Measurements from ENCODE around the gene C1QL2. TPM values are rescaled to one million over a fixed set of nuclear protein-coding genes. Genes with fewer than 3 reads are reported as not detected.

Gene C1QL2
- total RNA-seq, 1 experiment from 2014 or later = 0.81 TPM

DNA sequence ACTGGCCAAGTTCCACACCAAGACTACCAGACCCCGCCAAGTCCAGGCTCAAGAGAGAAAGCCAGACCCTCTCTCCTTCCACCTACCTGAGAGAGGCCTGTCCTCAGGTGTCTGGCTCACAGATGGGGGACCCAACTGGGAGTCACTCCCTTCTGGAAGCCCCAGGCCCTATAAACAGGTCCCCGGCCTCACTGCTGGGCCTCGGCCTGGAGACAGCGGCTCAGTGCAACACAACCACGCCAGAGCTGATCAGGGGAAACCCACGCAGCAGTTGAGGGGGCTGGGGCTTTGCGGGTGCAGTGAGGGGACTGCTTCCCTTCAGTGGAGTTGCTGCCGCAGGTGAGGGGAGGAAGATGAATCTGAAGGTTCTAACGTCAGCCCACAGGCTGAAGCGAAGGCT, 22.8 kb upstream of the C1QL2 start:
- no peak overlapping the region for H2BK15ac ChIP-seq (ENCODE audit: low read depth, low read length)
- no peak overlapping the region for H3K18ac ChIP-seq (ENCODE audit: insufficient read length, low read depth, low read length)
- Mint-ChIP-seq H3K9me3 (no peaks in the 10 kb centered on the region), H3K4me1 (peaks cover 9 to 11% of the 10 kb centered on the region in 2 experiments), H3K27ac (no peak overlapping the region), H3K36me3 (ENCODE audit: insufficient read depth in 1 of 3, low read depth in 3 of 3) (no peaks in the 10 kb centered on the region), H3K27me3 (ENCODE audit: low read depth) (no peaks in the 10 kb centered on the region; the same call in 1 of the 2 replicates), H3K4me3 (no peak overlapping the region)
- H3K23ac ChIP-seq (ENCODE audit: insufficient read length, low read depth, low read length) = no peak overlapping the region
- H4K5ac ChIP-seq (ENCODE audit: insufficient read length, low read depth, low read length) = no peak overlapping the region
- H3K79me1 ChIP-seq (ENCODE audit: insufficient read depth, low read depth, low read length, poor library complexity, severe bottlenecking) = no peaks in the 10 kb centered on the region
- no peak overlapping the region for H4K91ac ChIP-seq (ENCODE audit: insufficient read length, low read depth, low read length)
- no peak overlapping the region for H3K9ac ChIP-seq (ENCODE audit: extremely low read depth, insufficient read length, low read length)
- H3K9me3 ChIP-seq (ENCODE audit: control insufficient read depth, low read depth, low read length) = no peaks in the 10 kb centered on the region
- no peak for DNase-seq
- no peak overlapping the region for H2AK5ac ChIP-seq (ENCODE audit: insufficient read length, low read length)
- TF ChIP-seq, protein P1, sequence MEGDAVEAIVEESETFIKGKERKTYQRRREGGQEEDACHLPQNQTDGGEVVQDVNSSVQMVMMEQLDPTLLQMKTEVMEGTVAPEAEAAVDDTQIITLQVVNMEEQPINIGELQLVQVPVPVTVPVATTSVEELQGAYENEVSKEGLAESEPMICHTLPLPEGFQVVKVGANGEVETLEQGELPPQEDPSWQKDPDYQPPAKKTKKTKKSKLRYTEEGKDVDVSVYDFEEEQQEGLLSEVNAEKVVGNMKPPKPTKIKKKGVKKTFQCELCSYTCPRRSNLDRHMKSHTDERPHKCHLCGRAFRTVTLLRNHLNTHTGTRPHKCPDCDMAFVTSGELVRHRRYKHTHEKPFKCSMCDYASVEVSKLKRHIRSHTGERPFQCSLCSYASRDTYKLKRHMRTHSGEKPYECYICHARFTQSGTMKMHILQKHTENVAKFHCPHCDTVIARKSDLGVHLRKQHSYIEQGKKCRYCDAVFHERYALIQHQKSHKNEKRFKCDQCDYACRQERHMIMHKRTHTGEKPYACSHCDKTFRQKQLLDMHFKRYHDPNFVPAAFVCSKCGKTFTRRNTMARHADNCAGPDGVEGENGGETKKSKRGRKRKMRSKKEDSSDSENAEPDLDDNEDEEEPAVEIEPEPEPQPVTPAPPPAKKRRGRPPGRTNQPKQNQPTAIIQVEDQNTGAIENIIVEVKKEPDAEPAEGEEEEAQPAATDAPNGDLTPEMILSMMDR (conservative IDR thresholded peaks at IDR 0.05) = no peak
- H3K27ac ChIP-seq (ENCODE audit: insufficient read length, low read depth, low read length) = no peak overlapping the region
- H2BK20ac ChIP-seq (ENCODE audit: low read depth, low read length, poor library complexity, severe bottlenecking) = no peak overlapping the region
- H3K4ac ChIP-seq (ENCODE audit: low read depth, low read length) = no peak overlapping the region
- no peak overlapping the region for H3K4me2 ChIP-seq (ENCODE audit: insufficient read depth, insufficient read length, low read length)
- WGBS (ENCODE audit: extremely low coverage, insufficient read length, low lambda C conversion rate) = no CpG with 5 or more reads among the region's 10 CpGs
- no peak overlapping the region for H2AFZ ChIP-seq (ENCODE audit: low read length)
- no peaks in the 10 kb centered on the region for H3K27me3 ChIP-seq (ENCODE audit: insufficient read depth, low read length)
- no peaks in the 10 kb centered on the region for H3K79me2 ChIP-seq (ENCODE audit: insufficient read depth, low read length)
- no peak overlapping the region for H2BK5ac ChIP-seq (ENCODE audit: insufficient read length, low read length)
- no peaks in the 10 kb centered on the region for H4K20me1 ChIP-seq (ENCODE audit: control insufficient read depth, insufficient read depth, insufficient read length)
- H3T11ph ChIP-seq (ENCODE audit: low read length) = no peak overlapping the region
- no peak overlapping the region for H2BK12ac ChIP-seq (ENCODE audit: insufficient read length, low read depth, low read length)
- H3K14ac ChIP-seq (ENCODE audit: insufficient read depth, low read length) = no peak overlapping the region
- H3K56ac ChIP-seq (ENCODE audit: insufficient read length, low read depth, low read length) = no peak overlapping the region
- H2BK120ac ChIP-seq (ENCODE audit: low read depth, low read length, poor library complexity, severe bottlenecking) = no peak overlapping the region
- H3K4me1 ChIP-seq (ENCODE audit: insufficient read depth, low read length) = no peaks in the 10 kb centered on the region
- no peak overlapping the region for H4K8ac ChIP-seq (replicated peaks; ENCODE audit: insufficient read length, low read depth, low read length)
- H3K23me2 ChIP-seq (ENCODE audit: insufficient read length, low read depth, low read length, poor library complexity, severe bottlenecking) = no peaks in the 10 kb centered on the region
